Left kidney (tissue), 2 donors: ENCODE measurements around the gene GRB7. TPM values are rescaled to one million over a fixed set of nuclear protein-coding genes. Genes with fewer than 3 reads are reported as not detected.
"Not testable (repeated sequence)": the region's sequence is repeated elsewhere in the genome, so short reads cannot be mapped to it uniquely, and the experiment has no call there.

ENCODE experiments used
- DNase-seq: peaks from one replicate; pipeline ENCODE4 v3.0.0-alpha.2; 2013
- polyA plus RNA-seq: library from polyadenylated mRNA; unstranded; fragments of 120-200 nt; gene quantifications from one replicate; pipeline ENCODE4 v1.2.1, GENCODE V29; 2013; ENCODE audit not compliant: insufficient read length

GRB7 gene
- polyA plus RNA-seq, 1 donor, result 38.8 TPM

- DNase-seq, result no peak
These were observed 12.6 kb downstream of the GRB7 start for GRCh38 chr17:39750131-39751015.

DNA sequence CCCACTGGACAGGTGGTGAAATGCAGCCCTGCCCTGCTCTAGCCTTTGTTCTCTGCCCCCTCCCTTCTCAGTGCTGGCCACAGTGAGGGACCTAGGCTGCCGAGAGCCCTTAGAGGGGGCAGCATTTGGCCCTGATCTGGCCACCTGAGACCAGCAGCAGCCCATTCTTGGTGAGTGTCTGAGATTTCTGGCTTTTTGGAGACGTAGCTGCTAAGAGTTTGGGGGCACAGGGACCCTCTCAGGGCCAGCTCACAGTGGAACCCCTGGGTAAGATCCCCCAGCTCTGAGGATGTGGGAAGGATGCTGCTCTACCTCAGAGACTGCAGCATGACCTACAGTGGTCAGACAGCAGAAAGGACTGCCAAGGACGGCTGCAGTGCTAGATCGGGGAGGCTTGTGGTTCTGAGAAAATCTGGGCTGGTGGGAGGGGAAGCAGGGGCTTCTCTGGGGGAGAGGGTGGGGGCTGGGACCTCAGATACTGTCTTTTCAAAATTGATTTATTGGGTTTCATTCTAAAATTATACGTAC is 13.3 kb downstream of the GRB7 start:
- DNase-seq, result no peak

- DNase-seq, result peak; percentile 41
These were observed 13.9 kb downstream of the GRB7 start for GRCh38 chr17:39751637-39752036.

GRCh38 chr17:39752241-39752881 is 14.6 kb downstream of the GRB7 start:
- DNase-seq, result peak; percentile 65

DNA sequence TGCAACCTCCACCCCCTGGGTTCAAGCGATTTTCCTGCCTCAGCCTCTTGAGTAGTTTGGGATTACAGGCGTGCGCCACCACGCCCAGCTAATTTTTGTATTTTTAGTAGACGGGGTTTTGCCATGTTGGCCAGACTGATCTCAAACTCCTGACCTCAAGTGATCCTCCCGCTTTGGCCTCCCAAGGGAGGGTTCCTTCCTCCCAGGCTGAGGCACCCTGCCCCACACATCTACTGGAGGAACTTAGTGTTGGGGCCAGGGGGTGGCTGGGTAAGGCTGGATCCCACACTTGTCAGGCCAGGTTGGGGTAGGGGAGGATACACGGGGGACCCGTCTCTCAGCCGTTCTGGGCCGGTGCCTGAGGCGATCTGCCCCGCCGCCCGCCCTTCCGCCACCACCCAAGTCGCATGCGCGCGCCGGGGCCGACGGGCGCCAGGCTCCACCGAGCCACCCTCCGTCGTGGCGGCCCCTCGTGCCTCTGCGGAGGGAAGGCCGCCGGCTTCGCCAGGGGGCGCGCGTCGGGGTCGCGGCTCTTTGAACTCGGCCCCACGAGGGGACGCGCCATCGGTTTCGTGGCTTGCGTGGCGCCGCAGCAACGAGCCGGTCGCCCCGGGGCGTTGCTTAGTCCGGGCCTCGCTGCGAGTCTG is 15.9 kb downstream of the GRB7 start:
- peak; percentile 26 for DNase-seq

GRCh38 chr17:39754161-39754957 is 16.6 kb downstream of the GRB7 start:
- peak; percentile 85 for DNase-seq

GRCh38 chr17:39754958-39755553 is 17.3 kb downstream of the GRB7 start:
- DNase-seq, result no peak

- DNase-seq, result no peak
These were observed 18.0 kb downstream of the GRB7 start for GRCh38 chr17:39755554-39756379.

- DNase-seq, result no peak
These were observed 18.8 kb downstream of the GRB7 start for GRCh38 chr17:39756380-39757079.

DNA sequence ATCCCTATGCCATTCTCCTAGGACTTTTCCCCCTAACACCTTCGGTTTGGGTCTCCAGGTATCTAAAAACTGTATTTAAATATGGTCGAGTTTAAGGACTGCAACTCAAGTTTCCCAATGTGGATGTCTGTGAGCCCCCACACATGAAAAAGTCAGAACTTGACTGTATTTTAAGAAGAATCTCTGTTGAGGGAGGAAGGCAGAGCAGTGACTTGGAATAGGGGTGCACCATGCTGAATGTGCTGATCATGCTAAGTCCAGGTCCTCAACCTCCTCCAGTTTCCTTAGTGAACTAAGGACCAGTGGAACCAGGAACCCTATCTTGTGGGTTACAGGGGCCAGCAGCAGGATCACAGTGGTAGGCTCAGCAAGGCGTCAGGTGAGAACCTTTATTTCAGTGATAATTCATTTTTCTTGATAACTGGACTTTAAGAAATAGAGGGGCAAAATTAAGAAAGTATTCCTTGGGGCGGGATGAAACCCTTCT is 19.5 kb downstream of the GRB7 start:
- DNase-seq, result no peak

GRCh38 chr17:39757931-39758873 is 20.5 kb downstream of the GRB7 start:
- no peak for DNase-seq

DNA sequence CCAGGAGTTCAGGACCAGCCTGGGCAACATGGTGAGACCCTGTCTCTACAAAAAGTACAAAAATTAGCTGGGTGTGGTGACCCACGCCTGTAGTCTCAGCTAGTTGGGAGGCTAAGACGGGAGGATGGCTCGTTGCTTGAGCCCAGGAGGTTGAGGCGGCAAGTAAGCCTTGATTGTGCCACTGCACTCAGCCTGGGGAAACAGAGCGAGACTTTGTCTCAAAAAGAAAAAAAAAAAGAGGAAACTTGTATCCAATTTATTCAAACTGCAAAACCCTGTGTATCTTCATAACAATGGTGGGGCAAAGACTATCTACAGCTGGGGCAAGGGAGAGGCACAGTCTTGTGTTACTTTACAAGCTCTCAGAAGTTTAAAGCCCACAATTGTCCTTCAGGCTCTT is 21.5 kb downstream of the GRB7 start:
- no peak for DNase-seq

DNA sequence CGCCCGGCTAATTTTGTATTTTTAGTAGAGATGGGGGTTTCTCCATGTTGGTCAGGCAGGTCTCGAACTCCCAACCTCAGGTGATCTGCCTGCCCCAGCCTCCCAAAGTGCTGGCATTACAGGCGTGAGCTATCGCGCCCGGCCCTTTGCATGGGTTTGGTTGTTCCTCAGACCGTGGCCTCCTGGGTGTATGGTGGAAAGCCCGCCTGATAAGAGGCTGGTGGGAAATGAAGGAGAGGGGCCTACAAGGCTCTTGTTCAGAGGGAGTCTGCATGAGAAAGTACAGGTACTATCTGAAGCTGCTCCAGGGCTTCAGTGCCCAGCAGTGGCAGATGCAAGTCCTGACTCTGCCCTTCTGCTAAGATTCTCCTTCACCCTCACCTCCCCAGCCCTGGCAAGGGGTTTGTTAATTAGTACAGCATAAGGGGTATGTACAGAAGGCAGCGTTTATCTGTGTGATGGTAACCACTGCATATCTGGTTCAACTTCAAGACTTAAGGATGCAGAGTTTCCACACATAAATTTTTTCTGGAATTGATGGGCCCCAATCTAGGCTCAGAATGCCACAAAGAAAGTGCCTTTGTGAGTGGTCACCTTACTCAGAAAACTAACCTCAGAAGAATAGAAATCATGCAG is 24.2 kb downstream of the GRB7 start:
- no peak for DNase-seq

GRCh38 chr17:39763051-39763820 is 25.5 kb downstream of the GRB7 start:
- DNase-seq, result no peak

DNA sequence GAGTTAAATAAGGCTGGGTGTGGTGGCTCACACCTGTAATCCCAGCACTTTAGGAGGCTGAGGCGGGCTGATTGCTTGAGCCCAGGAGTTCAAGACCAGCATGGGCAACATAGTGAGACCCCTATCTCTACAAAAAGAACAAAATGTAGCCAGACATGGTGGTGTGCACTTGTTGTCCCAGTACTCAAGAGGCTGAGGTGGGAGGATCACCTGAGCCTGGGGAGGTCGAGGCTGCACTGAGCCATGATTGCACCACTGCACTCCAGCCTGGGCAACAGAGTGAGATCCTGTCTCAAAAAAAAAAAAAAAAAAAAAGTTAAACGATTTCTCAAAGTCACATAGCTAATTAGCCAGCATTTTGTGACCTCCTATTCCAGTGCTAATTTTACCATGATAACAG is 26.4 kb downstream of the GRB7 start:
- DNase-seq, result not testable (repeated sequence)

DNA sequence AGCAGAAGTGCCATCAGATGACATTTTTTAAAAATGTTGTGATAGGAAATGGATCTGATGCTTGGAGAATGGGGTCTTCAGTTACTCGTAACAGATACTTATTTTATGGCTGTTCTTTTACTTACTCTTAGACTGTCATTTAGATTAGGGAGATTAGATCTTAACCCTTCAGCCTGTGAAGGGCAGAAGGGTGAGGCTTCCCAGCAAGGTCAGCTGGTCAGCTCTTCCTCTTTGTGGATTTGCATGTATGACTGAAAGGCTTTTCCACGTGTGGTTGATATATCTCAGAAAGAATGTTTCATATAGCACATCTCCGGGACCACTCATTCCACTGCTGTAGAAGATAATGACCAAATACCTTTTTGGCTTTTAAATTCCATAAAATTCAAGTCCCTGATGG is 27.4 kb downstream of the GRB7 start:
- no peak for DNase-seq

- no peak for DNase-seq
These were observed 28.0 kb downstream of the GRB7 start for GRCh38 chr17:39765766-39766165.
